Limb (tissue), 2 donors: Measurements from ENCODE around the gene SIGMAR1.

ENCODE experiments used
- DNase-seq, 2 donors: peaks; one replicate each; pipeline ENCODE4 v3.0.0-alpha.2; 2016; ENCODE audit errors: extremely low spot score in 2 of 2

The SIGMAR1 gene

DNA sequence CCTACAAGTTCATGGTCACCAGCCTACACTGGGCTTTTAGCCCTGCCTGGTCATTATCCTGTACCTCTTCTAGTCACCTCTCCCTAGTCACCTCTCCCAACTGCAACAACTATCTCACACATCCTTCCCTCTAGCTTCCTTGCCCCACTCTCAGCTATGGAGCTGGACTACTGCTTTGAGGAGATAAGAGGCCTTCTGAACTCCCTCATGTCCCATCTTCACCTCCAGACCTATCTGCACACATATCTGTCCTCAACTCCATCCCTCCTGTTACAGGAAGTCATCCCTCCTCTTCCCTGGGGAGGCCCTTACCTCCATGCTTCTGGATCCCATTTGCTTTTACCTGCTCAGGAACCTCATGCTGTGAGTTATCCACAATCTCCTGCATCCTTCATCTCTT, 31.4 kb downstream of the SIGMAR1 start:
- DNase-seq, result no peak

GRCh38 chr9:34603610-34604231, 33.9 kb downstream of the SIGMAR1 start:
- peak; percentile 65 to 89 for DNase-seq

GRCh38 chr9:34601937-34602573, 35.5 kb downstream of the SIGMAR1 start:
- DNase-seq, result no peak

- no peak for DNase-seq
Measured at GRCh38 chr9:34600908-34601307, 36.7 kb downstream of the SIGMAR1 start.

GRCh38 chr9:34599546-34599945, 38.0 kb downstream of the SIGMAR1 start:
- no peak for DNase-seq

GRCh38 chr9:34594177-34594576, 43.4 kb downstream of the SIGMAR1 start:
- DNase-seq, result no peak

- peak in 1 of 2 donors; percentile 81 for DNase-seq
Measured at GRCh38 chr9:34592895-34593601, 44.5 kb downstream of the SIGMAR1 start.

DNA sequence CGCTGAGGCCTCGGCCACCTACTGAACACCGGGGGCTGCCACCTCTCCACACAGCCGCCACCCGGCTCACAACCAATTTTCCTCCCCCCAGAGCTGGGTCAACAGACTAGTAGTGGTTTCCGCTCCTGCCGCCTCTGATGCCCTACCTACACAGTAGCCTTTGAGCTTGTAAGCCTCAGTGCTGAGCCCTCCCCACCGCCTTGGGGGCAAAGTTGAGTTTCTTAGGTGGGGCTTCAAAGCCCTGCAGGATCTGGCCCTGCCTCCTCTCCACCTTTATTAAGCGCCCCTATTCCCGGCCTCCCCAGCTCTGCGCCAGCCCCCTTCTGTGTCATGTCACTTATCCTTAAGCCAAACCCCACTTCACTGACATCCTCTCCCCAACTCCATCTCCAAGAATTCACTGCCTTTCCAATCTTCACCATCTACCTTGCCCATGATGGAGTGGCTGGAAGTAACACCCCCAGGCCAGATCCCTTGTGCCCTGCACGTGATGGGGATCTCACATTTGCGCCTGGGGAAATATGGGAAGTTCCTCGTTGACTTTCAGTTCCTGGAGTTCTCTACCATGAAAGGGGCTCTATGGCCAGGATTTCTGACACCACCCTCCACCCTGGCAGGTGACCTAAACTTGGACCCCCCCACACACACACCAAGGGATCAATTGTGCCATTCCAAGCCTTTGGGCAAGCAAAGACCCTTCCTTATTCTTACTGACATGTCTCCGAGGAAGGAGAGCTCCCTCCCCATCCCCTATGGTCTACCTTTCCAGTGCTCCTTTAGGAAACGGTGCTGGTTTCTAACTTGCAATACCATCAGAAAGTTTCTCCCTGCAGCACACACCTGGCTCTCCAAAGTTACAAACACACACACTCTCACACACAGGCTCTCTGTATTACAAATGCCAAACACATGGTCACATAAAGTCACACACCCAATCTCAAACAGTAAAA, 45.4 kb downstream of the SIGMAR1 start:
- no peak for DNase-seq

GRCh38 chr9:34591248-34591916, 46.2 kb downstream of the SIGMAR1 start:
- peak; percentile 67 to 93 for DNase-seq

GRCh38 chr9:34590381-34591247, 47.0 kb downstream of the SIGMAR1 start:
- no peak for DNase-seq

DNA sequence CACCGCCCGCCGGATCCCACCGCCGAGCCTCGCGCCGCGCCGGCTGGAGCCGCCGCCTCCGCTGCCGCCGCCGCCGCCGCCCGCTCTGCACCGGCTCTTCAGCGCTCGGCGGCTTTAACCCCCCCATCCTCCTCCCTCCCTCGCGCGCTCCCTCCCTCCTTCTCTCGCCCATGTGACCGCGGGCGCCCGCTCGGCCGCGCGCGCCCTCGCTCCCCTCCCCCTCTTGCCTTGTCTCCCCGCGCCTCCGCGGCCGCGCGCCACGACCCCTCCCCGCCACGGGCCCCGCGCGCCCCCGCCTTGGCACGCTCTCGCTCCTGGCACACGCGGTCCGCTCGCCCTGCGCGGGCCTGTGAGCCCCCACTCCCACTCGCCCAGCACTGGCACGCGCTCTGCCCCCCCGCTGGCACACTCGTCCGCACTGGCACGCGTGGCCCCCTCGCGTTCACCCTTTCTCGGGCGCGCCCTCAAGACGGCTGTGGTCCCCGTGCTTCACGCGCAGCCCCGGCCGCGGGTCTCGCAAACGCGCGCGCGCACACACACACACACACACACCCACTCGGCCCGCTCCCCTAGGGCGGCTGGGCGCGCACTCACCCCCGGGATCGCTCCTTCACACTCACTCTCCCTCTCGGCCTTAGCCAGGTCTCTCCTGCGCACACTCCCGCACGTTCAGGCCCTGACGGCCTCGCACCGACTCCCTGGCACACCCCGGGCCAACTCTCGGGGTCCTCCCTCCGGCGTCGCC, 47.8 kb downstream of the SIGMAR1 start, which contains the start of gene CNTFR:
Gene CNTFR, minus strand, starts transcription at position 89 of the 745 bp plus-strand sequence. CDS start 20,743 bp downstream, outside the sequence.
- peak in 1 of 2 donors; percentile 88 for DNase-seq

DNA sequence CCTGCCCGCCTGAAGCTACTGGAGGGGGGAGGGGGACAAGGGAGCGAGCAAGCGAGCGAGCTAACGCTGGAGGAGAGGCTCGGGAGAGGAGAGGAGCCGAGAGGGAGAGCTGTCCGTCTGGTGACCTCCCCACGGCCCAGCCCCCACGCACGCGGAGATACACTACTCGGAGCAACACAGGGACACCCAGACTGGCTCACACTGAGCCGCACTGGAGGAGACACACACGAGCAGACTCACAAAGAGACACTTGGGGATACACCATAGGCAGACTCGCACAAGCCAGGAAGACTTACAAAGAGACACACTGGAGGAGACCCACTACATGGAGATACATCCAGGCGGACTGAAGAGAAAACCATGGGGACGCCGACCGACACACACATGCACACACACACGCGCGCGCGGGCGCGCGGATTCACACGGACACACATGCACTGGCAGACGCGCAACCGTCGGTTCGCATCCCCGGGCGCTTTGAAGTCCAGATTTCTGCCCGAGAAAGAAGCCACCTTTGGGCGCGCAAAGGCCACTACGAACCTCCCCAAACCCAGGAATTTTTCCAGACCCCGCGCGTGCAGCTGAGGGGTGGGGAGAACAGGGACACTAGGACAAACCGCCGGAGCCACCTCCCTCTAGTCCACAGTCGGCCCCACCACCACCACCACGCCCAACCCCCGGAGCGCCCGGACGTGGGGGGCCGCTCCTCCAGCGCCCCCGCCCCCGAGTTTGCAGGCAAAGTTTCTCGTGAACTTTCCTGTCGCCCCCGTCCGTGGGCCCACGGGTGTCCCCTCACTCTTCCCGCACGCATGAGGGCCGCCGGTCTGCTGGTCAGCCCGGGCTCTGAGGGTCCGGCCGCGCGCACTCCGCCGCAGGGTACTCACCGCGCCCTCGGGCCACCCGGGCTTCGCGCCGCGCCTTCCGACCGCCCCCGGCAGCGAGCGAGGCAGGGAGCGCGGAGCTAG, 48.6 kb downstream of the SIGMAR1 start:
- DNase-seq, result peak in 1 of 2 donors; percentile 70

DNA sequence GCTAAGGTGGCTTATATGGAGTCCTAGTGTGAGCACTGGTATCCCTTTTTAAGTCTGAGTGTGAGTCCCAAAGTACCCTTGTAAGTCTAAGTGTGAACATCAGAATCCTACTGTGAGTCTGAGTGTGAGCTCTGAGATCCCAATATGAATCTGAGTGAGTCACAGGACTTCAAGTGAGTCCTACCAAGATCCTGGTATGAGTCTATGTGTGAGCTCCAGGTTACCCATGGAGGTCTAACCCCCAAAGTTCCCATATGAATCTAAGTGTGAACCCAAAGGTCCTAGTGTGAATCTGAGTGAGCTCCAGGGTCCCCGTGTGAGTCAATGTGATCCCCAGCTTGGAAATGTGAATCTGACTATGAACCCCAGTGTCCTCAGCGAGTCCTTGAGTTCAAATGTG, 50.3 kb downstream of the SIGMAR1 start:
- no peak for DNase-seq

GRCh38 chr9:34585946-34586669, 51.5 kb downstream of the SIGMAR1 start:
- no peak for DNase-seq

GRCh38 chr9:34584970-34585369, 52.6 kb downstream of the SIGMAR1 start:
- DNase-seq, result no peak
